ENCODE data around the gene LSS. TPM values are rescaled to one million over a fixed set of nuclear protein-coding genes. Genes with fewer than 3 reads are reported as not detected.
"Not testable (repeated sequence)": the region's sequence is repeated elsewhere in the genome, so short reads cannot be mapped to it uniquely, and the experiment has no call there.

LSS gene
- total and polyA plus RNA-seq, 2 experiments from 2014 or later, result 55.0 to 237 TPM

GRCh38 chr21:46226146-46226545 is 2.4 kb downstream of the LSS start (continued):
- TF ChIP-seq EZH2phosphoT487 (IDR thresholded peaks at IDR 0.05; ENCODE audit: unreplicated experiment) (no peak), CTCF (conservative IDR thresholded peaks at IDR 0.05; ENCODE audit: low read depth in 2 of 2) (no peak), NANOG (IDR thresholded peaks at IDR 0.05; ENCODE audit: borderline replicate concordance) (no peak), EZH2 (IDR thresholded peaks at IDR 0.05; ENCODE audit: low read depth, unreplicated experiment) (no peak)

GRCh38 chr21:46223661-46224060 is 4.9 kb downstream of the LSS start:
- not testable (repeated sequence) for H3K27ac ChIP-seq (ENCODE audit: low read depth); H3K27me3 ChIP-seq (ENCODE audit: insufficient read depth); DNase-seq (ENCODE audit: low spot score); H3K27me3 Mint-ChIP-seq (ENCODE audit: insufficient read depth, low read depth, poor library complexity); H3K27ac Mint-ChIP-seq; H3K4me3 ChIP-seq; H2AFZ ChIP-seq; H3K4me2 ChIP-seq; H3K4me3 Mint-ChIP-seq; H3K9me2 ChIP-seq (ENCODE audit: insufficient read depth); ATAC-seq
- peaks cover 37% of the 10 kb centered on the region for H4K20me1 ChIP-seq (replicated peaks; ENCODE audit: insufficient read depth)
- H3F3A ChIP-seq (replicated peaks; ENCODE audit: low read depth), result peaks cover 11% of the 10 kb centered on the region; the same call in 1 of the 2 replicates
- Mint-ChIP-seq H3K36me3 (ENCODE audit: low read depth) (peaks cover 51% of the 10 kb centered on the region), H3K4me1 (peaks cover 17% of the 10 kb centered on the region), H3K9me3 (peaks cover 22% of the 10 kb centered on the region)
- H3K36me3 ChIP-seq (ENCODE audit: insufficient read depth), result peaks cover 10% of the 10 kb centered on the region
- peaks cover 92% of the 10 kb centered on the region for H3K79me2 ChIP-seq (replicated peaks; ENCODE audit: insufficient read depth)
- H3K4me1 ChIP-seq (ENCODE audit: insufficient read depth), result peaks cover 17% of the 10 kb centered on the region

GRCh38 chr21:46223217-46223616 is 5.4 kb downstream of the LSS start:
- H3K4me1 ChIP-seq (ENCODE audit: insufficient read depth), result peaks cover 17% of the 10 kb centered on the region
- H3K27me3 ChIP-seq (ENCODE audit: insufficient read depth), result no peaks in the 10 kb centered on the region
- Mint-ChIP-seq H3K4me3 (no peak overlapping the region), H3K36me3 (ENCODE audit: low read depth) (peaks cover 51% of the 10 kb centered on the region), H3K27ac (no peak overlapping the region), H3K9me3 (peaks cover 22% of the 10 kb centered on the region), H3K4me1 (peaks cover 17% of the 10 kb centered on the region), H3K27me3 (ENCODE audit: insufficient read depth, low read depth, poor library complexity) (peaks cover 2% of the 10 kb centered on the region)
- no peak for ATAC-seq
- no peaks in the 10 kb centered on the region for H3K9me2 ChIP-seq (ENCODE audit: insufficient read depth)
- DNase-seq (ENCODE audit: low spot score), result no peak
- 0 out of 2 replicates have a peak overlapping the region, but pooled peaks have one; percentile 32 for H3K27ac ChIP-seq (ENCODE audit: low read depth)
- H2AFZ ChIP-seq, result no peak overlapping the region
- peaks cover 42% of the 10 kb centered on the region for H4K20me1 ChIP-seq (replicated peaks; ENCODE audit: insufficient read depth)
- peaks cover 10% of the 10 kb centered on the region for H3K36me3 ChIP-seq (ENCODE audit: insufficient read depth)
- H3K79me2 ChIP-seq (replicated peaks; ENCODE audit: insufficient read depth), result peaks cover 95% of the 10 kb centered on the region
- H3K4me3 ChIP-seq, result no peak overlapping the region
- H3F3A ChIP-seq (replicated peaks; ENCODE audit: low read depth), result peaks cover 11% of the 10 kb centered on the region; the same call in 1 of the 2 replicates
- no peak overlapping the region for H3K4me2 ChIP-seq
- no peak for TF ChIP-seq CTCF (conservative IDR thresholded peaks at IDR 0.05; ENCODE audit: low read depth in 2 of 2)
- no peak for TF ChIP-seq EZH2 (IDR thresholded peaks at IDR 0.05; ENCODE audit: low read depth, unreplicated experiment)
- no peak for TF ChIP-seq STAT1 (IDR thresholded peaks at IDR 0.05; ENCODE audit: unreplicated experiment)
- TF ChIP-seq REST (IDR thresholded peaks at IDR 0.05; ENCODE audit: unreplicated experiment), result no peak
- TF ChIP-seq CREB1 (CRISPR knock-in tag; IDR thresholded peaks at IDR 0.05; ENCODE audit: low read depth), result no peak
- TF ChIP-seq POLR2AphosphoS5 (IDR thresholded peaks at IDR 0.05; ENCODE audit: low read depth), result no peak
- TF ChIP-seq ZNF114 (CRISPR knock-in tag; IDR thresholded peaks at IDR 0.05), result no peak
- TF ChIP-seq ETS1 (IDR thresholded peaks at IDR 0.05), result no peak
- no peak for TF ChIP-seq ZNF331 (CRISPR knock-in tag; IDR thresholded peaks at IDR 0.05; ENCODE audit: low read depth)
- no peak for TF ChIP-seq JUNB (IDR thresholded peaks at IDR 0.05; ENCODE audit: unreplicated experiment)
- TF ChIP-seq EZH2phosphoT487 (IDR thresholded peaks at IDR 0.05; ENCODE audit: unreplicated experiment), result no peak
